ENCODE data around the gene ZNF143. TPM values are rescaled to one million over a fixed set of nuclear protein-coding genes. Genes with fewer than 3 reads are reported as not detected.

The ZNF143 gene
- total RNA-seq, 1 experiment from 2014 or later = 29.2 TPM

- no peak overlapping the region for H3K14ac ChIP-seq (ENCODE audit: insufficient read depth, low read length)
- H4K20me1 ChIP-seq (ENCODE audit: control insufficient read depth, insufficient read depth, insufficient read length) = no peaks in the 10 kb centered on the region
- no peak overlapping the region for H2BK5ac ChIP-seq (ENCODE audit: insufficient read length, low read length)
- no peak overlapping the region for H3K18ac ChIP-seq (ENCODE audit: insufficient read length, low read depth, low read length)
- no peak overlapping the region for H2BK20ac ChIP-seq (ENCODE audit: low read depth, low read length, poor library complexity, severe bottlenecking)
- no peak overlapping the region for H2BK120ac ChIP-seq (ENCODE audit: low read depth, low read length, poor library complexity, severe bottlenecking)
- Mint-ChIP-seq H3K36me3 (ENCODE audit: insufficient read depth in 1 of 3, low read depth in 3 of 3) (no peaks in the 10 kb centered on the region; a peak in 1 of 7 replicates), H3K9me3 (no peaks in the 10 kb centered on the region), H3K27ac (peak overlapping the region; percentile 37 to 91 (median 90); a peak in 4 of 7 replicates), H3K4me3 (no peak overlapping the region), H3K27me3 (ENCODE audit: low read depth) (no peaks in the 10 kb centered on the region; the same call in 1 of the 2 replicates), H3K4me1 (peaks cover 41 to 42% of the 10 kb centered on the region in 2 experiments)
- H3K4me1 ChIP-seq (ENCODE audit: insufficient read depth, low read length) = no peaks in the 10 kb centered on the region; the same call in 1 of the 2 replicates
- H3K9me3 ChIP-seq (ENCODE audit: control insufficient read depth, low read depth, low read length) = no peaks in the 10 kb centered on the region
- no peak for DNase-seq
- H2BK15ac ChIP-seq (ENCODE audit: low read depth, low read length) = no peak overlapping the region
- no peak overlapping the region for H3K27ac ChIP-seq (ENCODE audit: insufficient read length, low read depth, low read length)
- no peak overlapping the region for H2AFZ ChIP-seq (ENCODE audit: low read length)
- H3K56ac ChIP-seq (ENCODE audit: insufficient read length, low read depth, low read length) = no peak overlapping the region
- no peak overlapping the region for H3T11ph ChIP-seq (ENCODE audit: low read length)
- no peaks in the 10 kb centered on the region for H3K79me1 ChIP-seq (ENCODE audit: insufficient read depth, low read depth, low read length, poor library complexity, severe bottlenecking)
- no peaks in the 10 kb centered on the region for H3K27me3 ChIP-seq (ENCODE audit: insufficient read depth, low read length)
- H4K5ac ChIP-seq (ENCODE audit: insufficient read length, low read depth, low read length) = no peak overlapping the region
- no peak overlapping the region for H3K23ac ChIP-seq (ENCODE audit: insufficient read length, low read depth, low read length)
- H2AK5ac ChIP-seq (ENCODE audit: insufficient read length, low read length) = no peak overlapping the region
- no peak overlapping the region for H4K8ac ChIP-seq (replicated peaks; ENCODE audit: insufficient read length, low read depth, low read length)
- no peak overlapping the region for H3K4ac ChIP-seq (ENCODE audit: low read depth, low read length)
- no peak overlapping the region for H2BK12ac ChIP-seq (ENCODE audit: insufficient read length, low read depth, low read length)
- TF ChIP-seq CTCF (conservative IDR thresholded peaks at IDR 0.05) = no peak
- H3K9ac ChIP-seq (ENCODE audit: extremely low read depth, insufficient read length, low read length) = peak overlapping the region; percentile 24
- no peaks in the 10 kb centered on the region for H3K23me2 ChIP-seq (ENCODE audit: insufficient read length, low read depth, low read length, poor library complexity, severe bottlenecking)
- H4K91ac ChIP-seq (ENCODE audit: insufficient read length, low read depth, low read length) = no peak overlapping the region
- no CpG with 5 or more reads among the region's 9 CpGs for whole genome bisulfite sequencing (ENCODE audit: extremely low coverage, insufficient read length, low lambda C conversion rate)
- H3K79me2 ChIP-seq (ENCODE audit: insufficient read depth, low read length) = no peaks in the 10 kb centered on the region
- no peak overlapping the region for H3K4me2 ChIP-seq (ENCODE audit: insufficient read depth, insufficient read length, low read length)
These were observed 72.2 kb downstream of the ZNF143 start for GRCh38 chr11:9533058-9533457.

Measured in H9 (cell line).